Progenitor cell of endocrine pancreas (in vitro differentiated cells): Measurements from ENCODE around the gene CADM1. TPM values are rescaled to one million over a fixed set of nuclear protein-coding genes. Genes with fewer than 3 reads are reported as not detected.

ENCODE experiments used
- DNase-seq: peaks from one replicate; pipeline ENCODE4 v3.0.0; 2021; ENCODE audit warnings: low spot score; ENCODE audit not compliant: unreplicated experiment
- H3K27ac Mint-ChIP-seq: 2 replicates; pipeline ENCODE4 v1.8.0; 2021; ENCODE audit warnings: mild to moderate bottlenecking, moderate library complexity, mixed read lengths
- H3K27me3 Mint-ChIP-seq: 2 replicates; pipeline ENCODE4 v1.8.0; 2021; ENCODE audit warnings: mixed read lengths
- H3K36me3 Mint-ChIP-seq: 2 replicates; pipeline ENCODE4 v1.8.0; 2022; ENCODE audit warnings: mixed read lengths; ENCODE audit not compliant: insufficient read depth
- H3K4me1 Mint-ChIP-seq: 2 replicates; pipeline ENCODE4 v1.8.0; 2021; ENCODE audit warnings: low read depth, mixed read lengths
- H3K4me3 Mint-ChIP-seq: 2 replicates; pipeline ENCODE4 v1.8.0; 2021; ENCODE audit warnings: low read depth, mild to moderate bottlenecking, moderate library complexity, mixed read lengths
- H3K9me3 Mint-ChIP-seq: 2 replicates; pipeline ENCODE4 v1.8.0; 2021; ENCODE audit warnings: low read depth, mixed read lengths
- CTCF ChIP-seq: fragments of 200-600 bp; sonication (generic); IDR thresholded peaks from one replicate; pipeline ENCODE4 v1.5.0; 2021; ENCODE audit warnings: antibody characterized with exemption, mild to moderate bottlenecking; ENCODE audit not compliant: unreplicated experiment
- total RNA-seq: library from RNA; stranded (reverse); gene quantifications from 2 replicates; pipeline ENCODE4 v1.2.1, GENCODE V29; 2021

CADM1 gene
- total RNA-seq, 1 donor from 2014 or later = 147 TPM

DNA sequence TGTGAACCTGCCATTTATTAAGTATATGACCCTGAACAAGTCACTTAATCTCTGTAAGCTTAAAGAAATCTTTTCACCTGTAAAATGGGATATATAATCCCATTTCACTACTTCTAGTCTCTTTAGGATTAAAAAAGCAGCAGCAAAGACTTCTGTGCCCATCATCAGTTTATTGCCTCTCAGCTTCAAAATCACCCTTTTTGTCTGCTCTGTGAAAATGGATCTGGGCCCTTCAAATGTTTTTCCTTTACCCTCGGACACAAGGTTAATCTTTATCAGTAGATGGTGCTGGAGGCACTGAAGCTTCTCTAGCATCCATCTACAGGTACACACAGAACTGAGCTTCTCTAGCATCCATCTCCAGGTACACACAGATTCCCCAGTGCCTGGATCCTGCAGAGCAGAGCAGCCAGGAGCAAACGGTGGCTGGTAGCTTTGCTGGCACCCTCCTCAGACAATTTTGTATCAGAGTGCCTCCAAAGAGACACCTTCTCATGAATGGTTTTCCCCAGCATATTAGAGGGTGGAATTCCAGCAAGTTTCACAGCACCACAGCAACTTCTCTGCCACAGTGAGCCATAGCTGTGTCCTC, 56.8 kb downstream of the CADM1 start:
- peaks cover 29% of the 10 kb centered on the region for H3K36me3 Mint-ChIP-seq
- no peak overlapping the region for H3K27ac Mint-ChIP-seq
- peaks cover 4% of the 10 kb centered on the region for H3K4me1 Mint-ChIP-seq
- DNase-seq = no peak
- H3K27me3 Mint-ChIP-seq = no peaks in the 10 kb centered on the region
- TF ChIP-seq CTCF = no peak
- H3K4me3 Mint-ChIP-seq = no peak overlapping the region
- peaks cover 4% of the 10 kb centered on the region for H3K9me3 Mint-ChIP-seq

DNA sequence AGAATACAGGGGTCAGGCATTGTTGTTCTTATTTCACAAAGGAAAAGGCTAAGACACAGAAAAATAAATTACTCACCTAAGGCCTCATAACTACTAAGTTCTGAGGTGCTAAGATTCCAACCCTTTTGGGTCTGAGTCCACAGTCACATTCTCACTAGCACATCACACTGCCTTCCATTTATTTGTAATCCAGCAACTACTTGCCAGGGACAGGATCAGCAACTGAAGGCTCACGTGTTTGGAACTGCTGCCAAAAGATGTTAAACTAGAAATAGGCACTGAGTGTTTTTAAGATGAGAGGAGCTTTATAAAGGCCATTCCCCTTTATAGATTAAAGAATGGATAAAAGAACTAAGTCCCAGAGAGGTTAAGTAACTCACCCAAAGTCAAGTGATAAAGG, 58.0 kb downstream of the CADM1 start:
- peaks cover 2% of the 10 kb centered on the region for H3K4me1 Mint-ChIP-seq
- peaks cover 28% of the 10 kb centered on the region for H3K36me3 Mint-ChIP-seq
- H3K9me3 Mint-ChIP-seq = peaks cover 4% of the 10 kb centered on the region
- DNase-seq = no peak
- no peak overlapping the region for H3K4me3 Mint-ChIP-seq
- H3K27ac Mint-ChIP-seq = no peak overlapping the region
- no peak for TF ChIP-seq CTCF
- no peaks in the 10 kb centered on the region for H3K27me3 Mint-ChIP-seq

DNA sequence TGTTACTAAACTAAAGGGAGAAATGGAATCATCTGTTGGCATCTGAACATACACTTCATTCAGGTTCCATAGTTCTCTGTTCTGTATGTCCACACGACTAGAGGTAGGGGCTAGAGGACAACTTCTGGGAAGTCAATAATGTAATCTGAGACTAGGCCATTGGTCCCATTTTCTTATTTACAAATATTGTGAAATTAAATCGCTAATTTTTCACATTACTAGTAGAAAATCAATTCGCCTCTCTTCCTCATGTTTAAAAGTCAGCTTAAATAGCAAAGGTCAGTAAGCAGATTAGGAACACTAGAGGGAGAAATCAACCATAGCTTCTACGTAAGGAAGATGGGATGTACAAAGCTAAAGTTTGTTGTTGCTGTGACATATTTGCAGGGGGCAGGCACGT, 59.7 kb downstream of the CADM1 start:
- no peak overlapping the region for H3K27ac Mint-ChIP-seq
- peaks cover 5% of the 10 kb centered on the region for H3K4me1 Mint-ChIP-seq
- no peak for DNase-seq

DNA sequence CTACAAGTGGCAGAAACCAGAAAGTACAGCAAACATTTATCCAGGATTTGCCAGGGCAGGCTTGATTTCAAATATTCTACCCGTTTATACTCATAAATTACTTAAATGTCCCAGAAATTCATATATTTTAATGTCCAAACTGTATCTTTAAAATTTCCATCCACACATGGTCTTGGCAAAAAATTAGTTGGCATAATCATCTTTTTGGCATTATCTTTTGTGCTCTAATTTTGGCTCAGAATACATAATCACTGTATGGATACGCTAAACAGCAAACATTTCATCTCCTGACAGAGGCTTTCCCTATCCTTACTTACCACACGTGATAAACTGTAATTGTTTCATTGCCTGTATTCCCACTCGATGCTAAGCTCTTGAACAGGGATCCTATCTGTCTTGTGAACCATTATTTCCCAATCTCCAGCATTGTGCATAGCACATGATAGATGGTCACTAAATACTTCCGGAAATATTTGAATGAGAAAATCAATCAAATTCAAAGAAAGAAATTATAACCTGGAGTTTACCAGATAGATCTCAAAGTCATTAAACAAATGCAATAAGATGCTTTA, 64.2 kb downstream of the CADM1 start:
- Mint-ChIP-seq H3K9me3 (no peaks in the 10 kb centered on the region), H3K4me3 (no peak overlapping the region), H3K27ac (no peak overlapping the region), H3K4me1 (peaks cover 5% of the 10 kb centered on the region), H3K36me3 (peaks cover 7% of the 10 kb centered on the region), H3K27me3 (no peaks in the 10 kb centered on the region)
- TF ChIP-seq CTCF = no peak
- no peak for DNase-seq

More for the DNA sequence above, 59.7 kb downstream of the CADM1 start:
- H3K4me3 Mint-ChIP-seq = no peak overlapping the region
- H3K27me3 Mint-ChIP-seq = no peaks in the 10 kb centered on the region
- H3K9me3 Mint-ChIP-seq = peaks cover 4% of the 10 kb centered on the region
- peaks cover 28% of the 10 kb centered on the region for H3K36me3 Mint-ChIP-seq
- TF ChIP-seq CTCF = no peak

- peaks cover 1% of the 10 kb centered on the region for H3K36me3 Mint-ChIP-seq
- H3K27me3 Mint-ChIP-seq = no peaks in the 10 kb centered on the region
- no peaks in the 10 kb centered on the region for H3K9me3 Mint-ChIP-seq
- no peak for TF ChIP-seq CTCF
- no peak overlapping the region for H3K27ac Mint-ChIP-seq
- peaks cover 3% of the 10 kb centered on the region for H3K4me1 Mint-ChIP-seq
- DNase-seq = no peak
- no peak overlapping the region for H3K4me3 Mint-ChIP-seq
Observed at GRCh38 chr11:115439385-115439784, 64.8 kb downstream of the CADM1 start.
